Duodenal mucosa (tissue), 2 donors: ENCODE results near the gene CRTAP.
"Not testable (repeated sequence)": the region's sequence is repeated elsewhere in the genome, so short reads cannot be mapped to it uniquely, and the experiment has no call there.

Source experiments
- H3K27ac ChIP-seq: one replicate; pipeline ENCODE4 v1.7.0; 2013; ENCODE audit warnings: low read depth, low read length
- H3K27me3 ChIP-seq, 2 donors: one replicate each; pipeline ENCODE4 v1.7.0; 2013; ENCODE audit warnings: low read length in 2 of 2, control low read depth in 1 of 2; ENCODE audit not compliant: insufficient read depth in 2 of 2, control insufficient read depth in 1 of 2
- H3K36me3 ChIP-seq, 2 donors: one replicate each; pipeline ENCODE4 v1.7.0; 2013; ENCODE audit warnings: low read length in 2 of 2, control low read depth in 1 of 2; ENCODE audit not compliant: insufficient read depth in 2 of 2, control insufficient read depth in 1 of 2
- H3K4me1 ChIP-seq, 2 donors: one replicate each; pipeline ENCODE4 v1.7.0; 2013; ENCODE audit warnings: low read length in 2 of 2, control low read depth in 1 of 2; ENCODE audit not compliant: insufficient read depth in 2 of 2, control insufficient read depth in 1 of 2
- H3K4me3 ChIP-seq, 2 donors: one replicate each; pipeline ENCODE4 v1.7.0; 2013; ENCODE audit warnings: low read length in 2 of 2, low read depth in 1 of 2
- H3K9ac ChIP-seq, 2 donors: one replicate each; pipeline ENCODE4 v1.7.0; 2013; ENCODE audit warnings: low read length in 2 of 2, low read depth in 1 of 2
- H3K9me3 ChIP-seq, 2 donors: one replicate each; pipeline ENCODE4 v1.7.0; 2013; ENCODE audit warnings: low read length in 2 of 2, control low read depth in 1 of 2; ENCODE audit not compliant: control insufficient read depth in 1 of 2

CRTAP gene

GRCh38 chr3:33134026-33134625, 20.3 kb downstream of the CRTAP start:
- no peaks in the 10 kb centered on the region for H3K4me1 ChIP-seq
- no peak overlapping the region for H3K27ac ChIP-seq
- H3K27me3 ChIP-seq: no peaks in the 10 kb centered on the region
- H3K9ac ChIP-seq: no peak overlapping the region
- H3K9me3 ChIP-seq: no peaks in the 10 kb centered on the region
- no peak overlapping the region for H3K4me3 ChIP-seq
- H3K36me3 ChIP-seq: peaks cover 12 to 53% of the 10 kb centered on the region in 2 donors

- no peak overlapping the region for H3K27ac ChIP-seq
- H3K36me3 ChIP-seq: peaks cover 9 to 52% of the 10 kb centered on the region in 2 donors
These were observed 23.9 kb downstream of the CRTAP start for GRCh38 chr3:33137691-33138090.

GRCh38 chr3:33139006-33139623, 25.3 kb downstream of the CRTAP start:
- not testable (repeated sequence) for H3K27me3 ChIP-seq, H3K4me3 ChIP-seq, H3K9me3 ChIP-seq, H3K4me1 ChIP-seq, H3K9ac ChIP-seq, H3K27ac ChIP-seq
- H3K36me3 ChIP-seq: peaks cover 10 to 50% of the 10 kb centered on the region in 2 donors

More at GRCh38 chr3:33137691-33138090, 23.9 kb downstream of the CRTAP start:
- H3K9me3 ChIP-seq: no peaks in the 10 kb centered on the region
- H3K4me1 ChIP-seq: no peaks in the 10 kb centered on the region
- H3K27me3 ChIP-seq: no peaks in the 10 kb centered on the region
- H3K9ac ChIP-seq: no peak overlapping the region
- H3K4me3 ChIP-seq: no peak overlapping the region

GRCh38 chr3:33139996-33140395, 26.2 kb downstream of the CRTAP start:
- H3K36me3 ChIP-seq: peaks cover 3 to 41% of the 10 kb centered on the region in 2 donors
- no peaks in the 10 kb centered on the region for H3K27me3 ChIP-seq
- no peaks in the 10 kb centered on the region for H3K4me1 ChIP-seq
- no peak overlapping the region for H3K4me3 ChIP-seq
- H3K27ac ChIP-seq: no peak overlapping the region
- H3K9me3 ChIP-seq: no peaks in the 10 kb centered on the region
- no peak overlapping the region for H3K9ac ChIP-seq

- Histone ChIP-seq H3K4me1 (no peaks in the 10 kb centered on the region), H3K9ac (no peak overlapping the region), H3K27me3 (no peaks in the 10 kb centered on the region), H3K36me3 (peaks cover 10 to 42% of the 10 kb centered on the region in 2 donors), H3K9me3 (no peaks in the 10 kb centered on the region), H3K27ac (no peak overlapping the region), H3K4me3 (no peak overlapping the region)
These were observed 27.2 kb downstream of the CRTAP start for GRCh38 chr3:33141006-33141405.

GRCh38 chr3:33144433-33144832, 30.6 kb downstream of the CRTAP start:
- H3K9ac ChIP-seq: no peak overlapping the region
- H3K4me1 ChIP-seq: peaks cover 0 to 3% of the 10 kb centered on the region in 2 donors
- no peak overlapping the region for H3K4me3 ChIP-seq
- peaks cover 10 to 35% of the 10 kb centered on the region in 2 donors for H3K36me3 ChIP-seq
- H3K27me3 ChIP-seq: no peaks in the 10 kb centered on the region
- H3K27ac ChIP-seq: no peak overlapping the region
- no peaks in the 10 kb centered on the region for H3K9me3 ChIP-seq

- no peak overlapping the region for H3K9ac ChIP-seq
- no peak overlapping the region for H3K4me3 ChIP-seq
- no peaks in the 10 kb centered on the region for H3K9me3 ChIP-seq
- no peak overlapping the region for H3K27ac ChIP-seq
- H3K27me3 ChIP-seq: no peaks in the 10 kb centered on the region
- peaks cover 0 to 3% of the 10 kb centered on the region in 2 donors for H3K4me1 ChIP-seq
- H3K36me3 ChIP-seq: peaks cover 10 to 35% of the 10 kb centered on the region in 2 donors
These were observed 31.5 kb downstream of the CRTAP start for GRCh38 chr3:33145221-33145900.

- no peaks in the 10 kb centered on the region for H3K27me3 ChIP-seq
- H3K9me3 ChIP-seq: no peaks in the 10 kb centered on the region
- H3K4me1 ChIP-seq: peaks cover 0 to 3% of the 10 kb centered on the region in 2 donors
- no peak overlapping the region for H3K4me3 ChIP-seq
- H3K36me3 ChIP-seq: peaks cover 10 to 28% of the 10 kb centered on the region in 2 donors
- H3K9ac ChIP-seq: no peak overlapping the region
- no peak overlapping the region for H3K27ac ChIP-seq
These were observed 32.2 kb downstream of the CRTAP start for GRCh38 chr3:33145901-33146580.

- H3K4me1 ChIP-seq: peaks cover 0 to 3% of the 10 kb centered on the region in 2 donors
- H3K9ac ChIP-seq: no peak overlapping the region
- no peaks in the 10 kb centered on the region for H3K27me3 ChIP-seq
- no peaks in the 10 kb centered on the region for H3K9me3 ChIP-seq
- peaks cover 10 to 23% of the 10 kb centered on the region in 2 donors for H3K36me3 ChIP-seq
- no peak overlapping the region for H3K4me3 ChIP-seq
- no peak overlapping the region for H3K27ac ChIP-seq
These were observed 33.1 kb downstream of the CRTAP start for GRCh38 chr3:33146791-33147445.
